GM12874 (cell line): ENCODE results near the gene LITAF.

ENCODE experiments used
- CTCF ChIP-seq: IDR thresholded peaks from 2 replicates; pipeline ENCODE4 v1.5.1; 2011; ENCODE audit warnings: low read depth, mild to moderate bottlenecking, control low read depth, low read length, moderate library complexity; ENCODE audit not compliant: insufficient read depth

LITAF gene

GRCh38 chr16:11631214-11631613 lies 44.5 kb upstream of the LITAF start:
- no peak for TF ChIP-seq CTCF

DNA sequence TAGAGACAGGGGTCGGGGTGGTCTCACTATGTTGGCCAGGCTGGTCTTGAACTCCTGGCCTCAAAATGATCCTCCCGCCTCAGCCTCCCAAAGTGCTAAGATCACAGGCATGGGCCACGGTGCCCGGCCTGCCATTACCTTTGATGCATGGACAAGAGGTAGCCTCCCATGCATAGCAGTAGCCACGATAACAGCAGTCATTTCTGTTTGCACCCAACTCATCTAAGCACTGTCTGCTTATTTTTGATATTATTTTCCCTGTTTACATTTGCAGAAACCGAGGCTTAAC lies 44.0 kb upstream of the LITAF start:
- no peak for TF ChIP-seq CTCF

- no peak for TF ChIP-seq CTCF
Observed at GRCh38 chr16:11630046-11630767, 43.5 kb upstream of the LITAF start.

DNA sequence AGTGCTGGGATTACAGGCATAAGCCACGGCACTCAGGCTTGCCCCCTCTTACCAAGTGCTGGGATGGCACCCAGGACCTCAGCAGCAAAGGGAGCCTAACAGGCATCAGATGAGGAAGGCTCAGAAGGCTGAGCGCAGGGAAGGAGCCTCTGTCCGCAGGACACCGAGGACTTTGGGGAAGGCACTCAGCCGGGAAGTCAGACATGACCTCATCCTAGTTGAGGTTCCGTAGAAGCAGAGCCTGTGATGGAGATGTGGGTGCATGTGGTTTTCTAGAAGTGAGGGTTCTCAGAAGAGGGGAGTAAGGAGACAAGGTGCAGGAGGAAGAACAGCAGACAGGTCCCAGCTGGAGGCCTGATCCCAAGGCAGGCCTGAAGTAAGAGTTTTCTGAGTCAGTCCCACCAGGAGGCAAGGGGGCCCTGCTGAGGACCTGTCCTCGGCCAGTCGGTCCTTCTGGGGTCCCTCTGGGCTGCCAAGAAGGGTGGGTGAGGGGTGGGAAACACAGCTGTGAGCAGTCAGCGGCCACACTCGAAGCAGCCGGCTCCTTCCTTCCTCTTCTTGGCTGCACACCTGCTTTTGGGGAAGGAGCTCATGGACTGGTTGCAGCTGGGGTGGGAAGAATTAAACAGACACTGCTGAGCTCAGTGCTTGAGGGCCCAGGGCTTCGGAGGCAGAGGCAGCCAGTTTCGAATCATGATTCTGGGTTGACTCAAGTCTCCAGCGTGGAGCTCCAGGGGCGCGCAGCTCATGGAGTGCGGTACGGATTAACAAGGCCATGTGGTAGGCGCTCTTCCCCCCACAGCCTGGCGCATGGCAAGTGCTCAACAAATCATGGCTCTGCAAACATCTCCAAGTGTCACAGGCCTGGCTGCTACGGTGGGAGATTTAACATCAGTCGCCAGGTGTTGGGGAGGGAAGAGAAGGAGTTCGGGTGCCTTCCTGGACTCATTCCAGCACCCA lies 42.6 kb upstream of the LITAF start:
- TF ChIP-seq CTCF, result no peak

- TF ChIP-seq CTCF, result no peak
Observed at GRCh38 chr16:11627822-11628457, 41.2 kb upstream of the LITAF start.

DNA sequence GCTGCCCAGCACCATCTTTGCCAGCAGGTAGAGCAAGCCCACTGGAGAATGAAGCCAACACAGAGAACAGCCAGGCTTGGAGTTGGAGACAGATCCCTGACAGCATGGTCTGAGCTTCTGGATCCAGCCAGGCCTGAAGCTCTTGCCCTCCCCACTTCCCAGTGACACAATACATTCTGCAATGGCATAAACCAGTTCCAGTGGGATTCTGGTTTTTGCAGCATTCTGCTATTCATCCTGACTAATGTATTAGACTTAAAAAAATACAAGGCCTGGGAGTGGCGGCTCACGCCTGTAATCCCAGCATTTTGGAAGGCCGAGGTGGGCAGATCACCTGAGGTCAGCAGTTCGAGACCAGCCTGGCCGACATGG lies 40.6 kb upstream of the LITAF start:
- TF ChIP-seq CTCF, result no peak

- TF ChIP-seq CTCF, result no peak
Observed at GRCh38 chr16:11626657-11627291, 40.1 kb upstream of the LITAF start.
